GM13976 (cell line): ENCODE measurements around the gene CAPRIN2.

Experiments
- DNase-seq: peaks from one replicate; pipeline ENCODE4 v3.0.0; 2012; ENCODE audit warnings: low spot score
- in situ Hi-C: fragments of 300-500 bp; cut with MboI; formaldehyde crosslinking; loops from one replicate; pipeline ENCODE4 v1.12.0; 2022; ENCODE audit warnings: low sequenced_read_pairs, mixed read lengths, inconsistent platforms; ENCODE audit not compliant: unreplicated experiment
- TF ChIP-seq, protein P1 (sequence below): IDR thresholded peaks from 2 replicates; pipeline ENCODE4 v1.5.1; 2012; ENCODE audit warnings: borderline replicate concordance, mild to moderate bottlenecking; ENCODE audit not compliant: insufficient read depth; ENCODE audit errors: extremely low read depth, missing control alignments, control extremely low read depth

The CAPRIN2 gene

DNA sequence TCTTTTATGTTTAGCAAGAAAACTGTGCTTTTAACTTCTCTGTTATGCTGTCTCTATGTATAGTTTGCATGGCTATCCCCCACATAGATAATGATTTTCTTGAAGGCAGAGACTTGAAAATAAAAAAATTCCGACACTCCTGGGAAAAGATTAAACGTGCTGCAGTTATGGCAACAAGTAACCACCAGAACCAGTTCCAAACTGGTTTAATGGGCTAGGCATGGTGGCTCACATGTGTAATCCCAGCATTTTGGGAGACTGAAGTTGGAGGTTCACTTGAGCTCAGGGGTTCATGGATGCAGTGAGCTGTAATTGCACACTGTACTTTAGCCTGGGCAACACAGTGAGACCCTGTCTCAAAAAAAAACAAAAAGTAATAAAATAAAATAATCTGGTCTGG lies 15.1 kb upstream of the CAPRIN2 start:
- in situ Hi-C loops = no loop called here
- DNase-seq = no peak
- TF ChIP-seq, protein P1, sequence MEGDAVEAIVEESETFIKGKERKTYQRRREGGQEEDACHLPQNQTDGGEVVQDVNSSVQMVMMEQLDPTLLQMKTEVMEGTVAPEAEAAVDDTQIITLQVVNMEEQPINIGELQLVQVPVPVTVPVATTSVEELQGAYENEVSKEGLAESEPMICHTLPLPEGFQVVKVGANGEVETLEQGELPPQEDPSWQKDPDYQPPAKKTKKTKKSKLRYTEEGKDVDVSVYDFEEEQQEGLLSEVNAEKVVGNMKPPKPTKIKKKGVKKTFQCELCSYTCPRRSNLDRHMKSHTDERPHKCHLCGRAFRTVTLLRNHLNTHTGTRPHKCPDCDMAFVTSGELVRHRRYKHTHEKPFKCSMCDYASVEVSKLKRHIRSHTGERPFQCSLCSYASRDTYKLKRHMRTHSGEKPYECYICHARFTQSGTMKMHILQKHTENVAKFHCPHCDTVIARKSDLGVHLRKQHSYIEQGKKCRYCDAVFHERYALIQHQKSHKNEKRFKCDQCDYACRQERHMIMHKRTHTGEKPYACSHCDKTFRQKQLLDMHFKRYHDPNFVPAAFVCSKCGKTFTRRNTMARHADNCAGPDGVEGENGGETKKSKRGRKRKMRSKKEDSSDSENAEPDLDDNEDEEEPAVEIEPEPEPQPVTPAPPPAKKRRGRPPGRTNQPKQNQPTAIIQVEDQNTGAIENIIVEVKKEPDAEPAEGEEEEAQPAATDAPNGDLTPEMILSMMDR = no peak

DNA sequence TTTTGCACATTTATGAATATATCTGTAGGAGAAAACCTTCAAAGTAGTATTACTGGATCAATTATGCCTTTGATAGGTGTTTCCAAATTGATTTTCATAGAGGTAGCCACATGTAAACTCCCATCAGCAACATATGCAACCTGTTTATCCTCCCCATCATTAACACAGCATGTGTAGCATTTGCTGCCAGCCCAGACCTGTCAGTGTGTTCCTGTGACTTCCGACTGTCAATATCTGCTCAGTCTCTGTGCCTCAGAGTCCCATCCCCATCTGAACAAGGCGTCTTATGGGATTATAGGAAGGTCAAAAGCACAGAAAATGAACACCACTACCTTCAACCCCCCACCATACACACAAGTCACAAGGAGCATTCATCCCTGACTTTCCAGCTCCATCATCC lies 9.5 kb upstream of the CAPRIN2 start:
- in situ Hi-C loops = no loop called here
- no peak for DNase-seq

DNA sequence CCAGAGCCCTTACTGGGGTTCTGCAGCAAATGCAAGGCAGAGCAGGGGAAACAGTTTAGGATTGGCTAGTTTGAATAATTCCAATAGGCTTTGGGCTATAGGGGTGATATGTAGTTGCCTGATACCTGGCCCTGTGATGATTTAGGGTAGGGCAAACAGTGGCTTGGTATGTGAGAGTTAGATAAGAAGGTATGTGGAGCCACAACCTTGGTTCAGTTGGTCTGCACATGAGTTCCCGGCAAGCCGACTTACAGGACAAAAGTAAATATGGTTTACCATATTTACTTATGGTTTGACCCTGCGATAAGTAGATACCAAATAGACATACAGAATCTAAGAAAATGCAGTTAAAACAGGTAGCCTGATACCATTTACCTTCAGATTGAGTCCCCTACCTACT lies 8.3 kb upstream of the CAPRIN2 start:
- in situ Hi-C loops = no loop called here
- TF ChIP-seq, protein P1 = no peak
- no peak for DNase-seq

More for the DNA sequence above, 9.5 kb upstream of the CAPRIN2 start:
- TF ChIP-seq, protein P1 = no peak

DNA sequence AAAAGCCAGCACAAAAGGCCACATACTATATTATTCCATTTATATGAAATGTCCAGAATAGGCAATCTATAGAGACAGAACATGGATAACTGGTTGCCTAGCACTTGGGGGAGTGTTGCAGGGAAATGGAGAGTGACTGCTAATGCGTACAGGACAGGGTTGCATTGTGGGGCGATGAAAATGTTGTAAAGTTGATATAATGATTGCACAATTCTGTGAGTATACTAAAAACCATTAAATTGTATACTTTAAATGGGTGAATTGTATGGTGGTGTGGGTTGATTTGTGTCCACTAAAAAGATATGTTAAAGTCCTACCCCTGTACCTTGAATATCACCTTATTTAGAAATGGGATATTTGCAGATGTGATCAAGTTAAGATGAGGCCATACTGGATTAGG lies 7.0 kb upstream of the CAPRIN2 start:
- no peak for DNase-seq
- TF ChIP-seq, protein P1 = no peak
- in situ Hi-C loops = no loop called here

DNA sequence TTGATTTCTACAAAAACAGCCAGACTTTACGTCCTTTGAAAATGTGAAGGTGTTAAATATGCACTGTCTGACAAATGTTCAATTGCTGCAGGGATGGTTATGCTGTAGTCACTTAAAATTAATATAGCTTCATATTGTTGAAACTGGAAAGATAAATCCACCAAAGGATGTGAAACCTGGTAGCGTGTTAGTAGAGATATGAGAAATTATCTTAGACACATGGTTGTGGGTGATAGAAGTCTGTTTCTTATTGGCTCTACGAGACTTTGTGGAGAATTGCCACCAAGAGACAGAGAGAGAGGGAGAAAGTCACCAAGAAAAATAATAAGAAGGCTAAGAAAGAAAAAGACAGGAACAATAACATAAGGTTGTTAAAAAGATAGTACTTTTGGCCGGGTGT lies 2.6 kb upstream of the CAPRIN2 start:
- TF ChIP-seq, protein P1 = no peak
- no peak for DNase-seq
- in situ Hi-C loops = no loop called here

DNA sequence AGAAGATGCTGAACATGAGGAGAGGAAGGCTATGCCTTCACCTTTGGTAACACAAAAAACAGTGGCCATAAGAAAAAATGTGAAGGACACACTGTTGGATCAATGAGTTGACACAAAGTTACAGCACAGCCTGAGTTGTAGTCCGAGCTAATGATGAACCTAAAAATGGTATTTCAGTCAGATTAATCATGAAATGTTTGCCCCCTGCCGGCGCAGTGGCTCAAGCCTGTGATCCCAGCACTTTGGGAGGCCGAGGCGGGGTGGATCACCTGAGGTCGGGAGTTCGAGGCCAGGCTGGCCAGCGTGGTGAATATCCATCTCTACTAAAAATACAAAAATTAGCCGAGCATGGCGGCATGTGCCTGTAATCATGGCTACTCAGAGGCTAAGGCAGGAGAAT lies 1.3 kb upstream of the CAPRIN2 start:
- in situ Hi-C loops = no loop called here
- no peak for DNase-seq
- TF ChIP-seq, protein P1 = no peak

DNA sequence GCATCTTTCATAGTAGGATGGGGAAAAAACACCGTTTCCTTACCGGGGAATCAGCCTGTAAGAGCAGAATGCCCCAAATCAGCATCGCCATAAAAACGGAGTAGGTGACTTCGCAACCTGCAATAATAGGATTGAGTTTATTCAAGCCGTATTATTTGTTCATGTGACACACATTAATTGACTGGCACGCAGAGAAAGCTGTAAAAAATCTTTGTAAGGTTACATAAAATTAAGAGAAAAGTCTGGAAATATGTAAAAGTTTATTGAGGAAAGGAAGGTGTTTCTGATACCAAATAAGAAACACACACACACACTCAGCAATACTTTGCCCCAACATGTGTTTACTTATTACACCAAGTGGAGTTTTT lies 628 bp upstream of the CAPRIN2 start:
- in situ Hi-C loops = no loop called here
- no peak for DNase-seq
- TF ChIP-seq, protein P1 = no peak
